GM20000 (cell line): ENCODE measurements around the gene NOC4L.

Source experiments
- DNase-seq: peaks from one replicate; pipeline ENCODE4 v3.0.0; 2012; ENCODE audit warnings: low spot score
- CTCF ChIP-seq: IDR thresholded peaks from 2 replicates; pipeline ENCODE4 v1.5.1; 2012; ENCODE audit warnings: mild to moderate bottlenecking, control low read depth; ENCODE audit errors: extremely low read depth, missing control alignments

The NOC4L gene

GRCh38 chr12:132178801-132179401 is 34.6 kb downstream of the NOC4L start:
- TF ChIP-seq CTCF = no peak
- no peak for DNase-seq

GRCh38 chr12:132179431-132180362 is 35.4 kb downstream of the NOC4L start:
- DNase-seq = no peak
- no peak for TF ChIP-seq CTCF

- TF ChIP-seq CTCF = no peak
- no peak for DNase-seq
Observed at GRCh38 chr12:132180648-132181546, 36.6 kb downstream of the NOC4L start.

GRCh38 chr12:132181570-132182200 is 37.4 kb downstream of the NOC4L start:
- no peak for TF ChIP-seq CTCF
- DNase-seq = no peak

GRCh38 chr12:132182206-132182710 is 38.0 kb downstream of the NOC4L start:
- DNase-seq = no peak
- TF ChIP-seq CTCF = no peak

GRCh38 chr12:132182711-132183365 is 38.6 kb downstream of the NOC4L start:
- DNase-seq = no peak
- no peak for TF ChIP-seq CTCF
